ENCODE measurements around the gene SYTL3. TPM values are rescaled to one million over a fixed set of nuclear protein-coding genes. Genes with fewer than 3 reads are reported as not detected.
"Not testable (repeated sequence)": the region's sequence is repeated elsewhere in the genome, so short reads cannot be mapped to it uniquely, and the experiment has no call there.

Gene SYTL3
- total RNA-seq, 4 donors from 2014 or later, result 1.8 to 5.7 (median 2.9) TPM

- TF ChIP-seq CTCF (IDR thresholded peaks at IDR 0.05) (no peak), POLR2A (IDR thresholded peaks at IDR 0.05) (peak in 1 of 2 donors; percentile 87)
- 1% methylated on average over 28 to 29 of the region's 81 CpGs for WGBS, 2 donors
- H3K4me3 ChIP-seq (ENCODE audit: low read depth, poor library complexity, severe bottlenecking), result peak within 1 kb of the TSS; percentile 86
- intact Hi-C loops (cut with DNase I; ENCODE audit: low total_unique reads), result no loop called here
- peak; percentile 88 to 98 for DNase-seq (ENCODE audit: low spot score in 2 of 2)
These were observed 5.4 kb upstream of the SYTL3 start, which contains the start of gene DYNLT1 for GRCh38 chr6:158644231-158645063. DYNLT1 (minus strand) TSS chr6:158644743; CDS start chr6:158644708, 35 bp downstream.

GRCh38 chr6:158645064-158646022 is 4.5 kb upstream of the SYTL3 start:
- TF ChIP-seq POLR2A (IDR thresholded peaks at IDR 0.05) (no peak), CTCF (IDR thresholded peaks at IDR 0.05) (no peak)
- peak in 1 of 2 donors; percentile 79 for DNase-seq (ENCODE audit: low spot score in 2 of 2)
- 32 to 33% methylated on average over 21 of the region's 21 CpGs for WGBS, 2 donors
- H3K4me3 ChIP-seq (ENCODE audit: low read depth, poor library complexity, severe bottlenecking), result peak overlapping the region; percentile 86
- intact Hi-C loops (cut with DNase I; ENCODE audit: low total_unique reads), result no loop called here

- H3K4me3 ChIP-seq (ENCODE audit: low read depth, poor library complexity, severe bottlenecking), result no peak overlapping the region
- intact Hi-C loops (cut with DNase I; ENCODE audit: low total_unique reads), result no loop called here
- whole genome bisulfite sequencing, 2 donors, result 73 to 76% methylated on average over 10 of the region's 10 CpGs
- TF ChIP-seq POLR2A (IDR thresholded peaks at IDR 0.05) (no peak), CTCF (IDR thresholded peaks at IDR 0.05) (no peak)
- DNase-seq (ENCODE audit: low spot score in 2 of 2), result peak in 1 of 2 donors; percentile 68
These were observed 3.6 kb upstream of the SYTL3 start for GRCh38 chr6:158646023-158646910.

- 52 to 63% methylated on average over 4 of the region's 4 CpGs for WGBS, 2 donors
- TF ChIP-seq CTCF (IDR thresholded peaks at IDR 0.05) (no peak), POLR2A (IDR thresholded peaks at IDR 0.05) (no peak)
- intact Hi-C loops (cut with DNase I; ENCODE audit: low total_unique reads), result no loop called here
- H3K4me3 ChIP-seq (ENCODE audit: low read depth, poor library complexity, severe bottlenecking), result no peak overlapping the region
- peak in 1 of 2 donors; percentile 10 for DNase-seq (ENCODE audit: low spot score in 2 of 2)
These were observed 2.4 kb upstream of the SYTL3 start for GRCh38 chr6:158647501-158647900.

GRCh38 chr6:158648682-158649131 is 1.1 kb upstream of the SYTL3 start:
- H3K4me3 ChIP-seq (ENCODE audit: low read depth, poor library complexity, severe bottlenecking), result no peak overlapping the region
- TF ChIP-seq POLR2A (IDR thresholded peaks at IDR 0.05), result no peak
- no peak for TF ChIP-seq CTCF (IDR thresholded peaks at IDR 0.05)
- intact Hi-C loops (cut with DNase I; ENCODE audit: low total_unique reads), result no loop called here
- 64 to 67% methylated on average over 5 of the region's 5 CpGs for WGBS, 2 donors
- peak in 1 of 2 donors; percentile 31 for DNase-seq (ENCODE audit: low spot score in 2 of 2)

- DNase-seq (ENCODE audit: low spot score in 2 of 2), result peak in 1 of 2 donors; percentile 72
- H3K4me3 ChIP-seq (ENCODE audit: low read depth, poor library complexity, severe bottlenecking); intact Hi-C loops (cut with DNase I; ENCODE audit: low total_unique reads): not testable (repeated sequence)
- 90 to 96% methylated on average over 17 of the region's 17 CpGs for WGBS, 2 donors
These were observed 2.3 kb downstream of the SYTL3 start for GRCh38 chr6:158651981-158652737.

Measured in lower leg skin (tissue), 4 donors.